GM23338 (cell line): ENCODE data around the gene FBXW8.

Experiments used
- CREB1 ChIP-seq: fragments of 250-450 bp; sonication (Bioruptor Pico); IDR thresholded peaks from 2 replicates; pipeline ENCODE4 v1.5.0; 2020; ENCODE audit warnings: low read depth, mild to moderate bottlenecking, moderate library complexity
- EZH2 ChIP-seq: fragments of 200-600 bp; sonication (generic); IDR thresholded peaks from one replicate; pipeline ENCODE4 v1.8.0; 2017; ENCODE audit warnings: antibody characterized with exemption, mild to moderate bottlenecking, low read depth; ENCODE audit not compliant: unreplicated experiment
- JUNB ChIP-seq: IDR thresholded peaks from one replicate; pipeline ENCODE4 v1.6.1; 2016; ENCODE audit warnings: antibody characterized with exemption; ENCODE audit not compliant: unreplicated experiment
- POLR2AphosphoS5 ChIP-seq: IDR thresholded peaks from 2 replicates; pipeline ENCODE4 v1.6.1; 2016; ENCODE audit warnings: antibody characterized with exemption, low read depth
- TF ChIP-seq, protein P1 (sequence below), 2 experiments: fragments of 200-600 bp in 1 of 2; sonication (generic) in 1 of 2; conservative IDR thresholded peaks; 2 replicates each; pipeline versions ENCODE4 v1.5.1 to v1.6.1; 2016 to 2017; ENCODE audit warnings: antibody characterized with exemption in 2 of 2, low read depth in 2 of 2, mild to moderate bottlenecking in 2 of 2, moderate library complexity in 1 of 2

GRCh38 chr12:116933512-116934246 lies 22.9 kb downstream of the FBXW8 start:
- TF ChIP-seq EZH2: no peak
- TF ChIP-seq, protein P1, sequence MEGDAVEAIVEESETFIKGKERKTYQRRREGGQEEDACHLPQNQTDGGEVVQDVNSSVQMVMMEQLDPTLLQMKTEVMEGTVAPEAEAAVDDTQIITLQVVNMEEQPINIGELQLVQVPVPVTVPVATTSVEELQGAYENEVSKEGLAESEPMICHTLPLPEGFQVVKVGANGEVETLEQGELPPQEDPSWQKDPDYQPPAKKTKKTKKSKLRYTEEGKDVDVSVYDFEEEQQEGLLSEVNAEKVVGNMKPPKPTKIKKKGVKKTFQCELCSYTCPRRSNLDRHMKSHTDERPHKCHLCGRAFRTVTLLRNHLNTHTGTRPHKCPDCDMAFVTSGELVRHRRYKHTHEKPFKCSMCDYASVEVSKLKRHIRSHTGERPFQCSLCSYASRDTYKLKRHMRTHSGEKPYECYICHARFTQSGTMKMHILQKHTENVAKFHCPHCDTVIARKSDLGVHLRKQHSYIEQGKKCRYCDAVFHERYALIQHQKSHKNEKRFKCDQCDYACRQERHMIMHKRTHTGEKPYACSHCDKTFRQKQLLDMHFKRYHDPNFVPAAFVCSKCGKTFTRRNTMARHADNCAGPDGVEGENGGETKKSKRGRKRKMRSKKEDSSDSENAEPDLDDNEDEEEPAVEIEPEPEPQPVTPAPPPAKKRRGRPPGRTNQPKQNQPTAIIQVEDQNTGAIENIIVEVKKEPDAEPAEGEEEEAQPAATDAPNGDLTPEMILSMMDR (conservative IDR thresholded peaks at IDR 0.05; ENCODE audit: low read depth in 2 of 2): no peak
- no peak for TF ChIP-seq POLR2AphosphoS5
- TF ChIP-seq CREB1: no peak
- TF ChIP-seq JUNB: no peak
